Measurements from ENCODE around the gene MOK. TPM values are rescaled to one million over a fixed set of nuclear protein-coding genes. Genes with fewer than 3 reads are reported as not detected.

MOK gene
- total RNA-seq, 1 donor from 2014 or later, result 17.6 TPM

GRCh38 chr14:102209224-102209966 lies 95.6 kb downstream of the MOK start:
- intact Hi-C loops (cut with DNase I), result no loop called here
- Histone ChIP-seq H3K9me3 (no peaks in the 10 kb centered on the region), H3K27me3 (no peaks in the 10 kb centered on the region), H3K27ac (no peak overlapping the region), H3K36me3 (peaks cover 28 to 44% of the 10 kb centered on the region in 2 donors), H3K4me3 (no peak overlapping the region), H3K4me1 (no peaks in the 10 kb centered on the region)
- no peak for TF ChIP-seq CTCF (IDR thresholded peaks at IDR 0.05)
- DNase-seq (ENCODE audit: low spot score in 2 of 2), result no peak

DNA sequence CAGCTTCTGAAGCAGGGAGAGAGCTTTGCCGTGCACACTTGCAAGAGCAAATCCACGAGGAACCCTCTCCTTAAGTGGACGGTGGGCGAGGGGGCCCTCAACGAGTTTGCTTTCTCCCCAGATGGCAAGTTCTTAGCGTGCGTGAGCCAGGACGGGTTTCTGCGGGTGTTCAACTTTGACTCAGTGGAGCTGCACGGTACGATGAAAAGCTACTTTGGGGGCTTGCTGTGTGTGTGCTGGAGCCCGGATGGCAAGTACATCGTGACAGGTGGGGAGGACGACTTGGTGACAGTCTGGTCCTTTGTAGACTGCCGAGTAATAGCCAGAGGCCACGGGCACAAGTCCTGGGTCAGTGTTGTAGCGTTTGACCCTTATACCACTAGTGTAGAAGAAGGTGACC lies 96.2 kb downstream of the MOK start:
- Histone ChIP-seq H3K4me3 (no peak overlapping the region), H3K4me1 (no peaks in the 10 kb centered on the region), H3K36me3 (peaks cover 28 to 45% of the 10 kb centered on the region in 2 donors), H3K27me3 (no peaks in the 10 kb centered on the region), H3K9me3 (no peaks in the 10 kb centered on the region), H3K27ac (no peak overlapping the region)
- no peak for TF ChIP-seq CTCF (IDR thresholded peaks at IDR 0.05)
- DNase-seq (ENCODE audit: low spot score in 2 of 2), result no peak
- intact Hi-C loops (cut with DNase I), result no loop called here

DNA sequence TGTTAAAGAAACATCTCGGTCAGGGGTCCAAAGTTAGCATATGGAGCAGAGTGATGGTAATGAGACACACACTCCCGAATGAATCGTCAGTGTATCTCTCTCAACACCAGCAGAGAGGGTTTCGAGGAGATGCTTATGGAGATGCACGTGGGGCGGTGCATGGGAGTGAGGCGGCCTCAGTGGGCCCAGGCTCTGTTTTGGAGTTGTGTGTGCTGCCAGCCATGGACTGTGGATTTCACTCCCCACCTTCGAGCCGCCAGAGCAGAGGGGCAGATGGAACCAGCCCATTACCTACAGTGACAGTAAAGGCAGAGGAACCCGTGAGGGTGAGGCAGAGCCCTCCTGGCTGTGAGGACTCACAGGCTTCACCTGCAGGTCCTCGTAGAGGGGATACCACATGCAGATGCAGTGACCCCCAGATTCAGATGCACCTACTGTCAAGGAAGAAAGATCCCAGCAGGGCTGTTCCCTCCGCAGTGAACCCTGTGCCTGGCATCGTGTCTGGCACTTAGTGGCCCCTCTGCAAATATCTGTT lies 97.1 kb downstream of the MOK start:
- intact Hi-C loops (cut with DNase I), result no loop called here
- Histone ChIP-seq H3K36me3 (peaks cover 27 to 43% of the 10 kb centered on the region in 2 donors), H3K27me3 (no peaks in the 10 kb centered on the region), H3K9me3 (no peaks in the 10 kb centered on the region), H3K4me3 (no peak overlapping the region), H3K4me1 (no peaks in the 10 kb centered on the region), H3K27ac (no peak overlapping the region)
- TF ChIP-seq CTCF (IDR thresholded peaks at IDR 0.05), result no peak
- peak in 1 of 2 donors; percentile 53 for DNase-seq (ENCODE audit: low spot score in 2 of 2)

- H3K27ac ChIP-seq, result no peak overlapping the region
- no peak overlapping the region for H3K4me3 ChIP-seq
- no peaks in the 10 kb centered on the region for H3K4me1 ChIP-seq
- intact Hi-C loops (cut with DNase I), result no loop called here
- H3K27me3 ChIP-seq, result no peaks in the 10 kb centered on the region
- TF ChIP-seq CTCF (IDR thresholded peaks at IDR 0.05), result no peak
- H3K36me3 ChIP-seq, result peaks cover 24 to 39% of the 10 kb centered on the region in 2 donors
- H3K9me3 ChIP-seq, result no peaks in the 10 kb centered on the region
- peak in 1 of 2 donors; percentile 50 for DNase-seq (ENCODE audit: low spot score in 2 of 2)
These were observed 98.0 kb downstream of the MOK start for GRCh38 chr14:102206918-102207317.

DNA sequence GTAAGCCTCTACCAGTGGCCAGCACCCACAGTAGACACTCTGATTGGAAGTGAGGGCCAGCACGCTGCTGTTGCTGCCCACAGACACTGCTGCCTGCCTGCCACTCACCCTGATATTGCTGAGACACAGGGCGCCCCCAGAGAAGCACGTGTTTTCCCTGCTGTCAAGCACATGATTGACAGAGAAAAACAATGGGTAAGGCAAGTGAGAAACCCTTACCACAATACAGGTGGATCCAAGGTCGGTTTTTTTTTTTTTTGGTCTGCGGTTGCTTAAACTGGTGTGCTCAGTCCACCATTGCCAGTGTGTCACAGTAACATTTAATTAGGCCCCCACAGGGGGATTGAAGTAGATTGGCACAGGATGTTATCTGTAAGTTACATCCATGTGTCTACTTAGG lies 99.4 kb downstream of the MOK start:
- Histone ChIP-seq H3K4me3 (no peak overlapping the region), H3K9me3 (no peaks in the 10 kb centered on the region), H3K36me3 (peaks cover 19 to 39% of the 10 kb centered on the region in 2 donors), H3K27me3 (no peaks in the 10 kb centered on the region), H3K27ac (no peak overlapping the region), H3K4me1 (no peaks in the 10 kb centered on the region)
- intact Hi-C loops (cut with DNase I), result no loop called here
- TF ChIP-seq CTCF (IDR thresholded peaks at IDR 0.05), result no peak
- peak in 1 of 2 donors; percentile 27 for DNase-seq (ENCODE audit: low spot score in 2 of 2)
